Sciatic nerve (tissue), 2 donors: ENCODE measurements around the gene ST6GALNAC3. TPM values are rescaled to one million over a fixed set of nuclear protein-coding genes. Genes with fewer than 3 reads are reported as not detected.
A peak's percentile ranks its signal among the peaks of the same experiment; 100 is the strongest.
"Not testable (repeated sequence)": the region's sequence is repeated elsewhere in the genome, so short reads cannot be mapped to it uniquely, and the experiment has no call there.

Source experiments
- ATAC-seq: fragments of 200-7000 bp; cut with Tn5 transposase; one replicate; pipeline ENCODE4 v1.9.1; 2020; ENCODE audit warnings: mild to moderate bottlenecking, moderate library complexity
- DNase-seq: peaks from one replicate; pipeline ENCODE4 v3.0.0-alpha.2; 2020; ENCODE audit warnings: low spot score
- intact Hi-C: fragments of 100-400 bp; cut with DNase I; formaldehyde crosslinking; loops from one replicate; pipeline ENCODE4 v1.14.2; 2022
- total RNA-seq: library from RNA; stranded (reverse); fragmentation: NEBNext Ultra II Directional; extraction: Animal tissue kit (Norgen Biotek cat#: 25700); gene quantifications from one replicate; pipeline ENCODE4 v1.2.1, GENCODE V29; 2021
- donor health status: DM: no; HTN: no; CAD: no.
- donor health status: DM: no; HTN: no; CAD: no.

ST6GALNAC3 gene
- total RNA-seq, 1 donor from 2014 or later, result 12.3 TPM

- no peak for ATAC-seq
- intact Hi-C loops, result no loop called here
- DNase-seq, result no peak
These were observed 5.5 kb upstream of the ST6GALNAC3 start for GRCh38 chr1:76068953-76069561.

- intact Hi-C loops, result no loop called here
These were observed 4.0 kb upstream of the ST6GALNAC3 start for GRCh38 chr1:76070538-76070937.

GRCh38 chr1:76073481-76073880 lies 1.1 kb upstream of the ST6GALNAC3 start:
- intact Hi-C loops, result no loop called here
- ATAC-seq (peak; percentile 2), DNase-seq (no peak)

More at GRCh38 chr1:76070538-76070937, 4.0 kb upstream of the ST6GALNAC3 start:
- ATAC-seq, result no peak
- DNase-seq, result no peak

- ATAC-seq (no peak), DNase-seq (no peak)
- intact Hi-C loops, result no loop called here
These were observed 593 bp downstream of the ST6GALNAC3 start for GRCh38 chr1:76075188-76075489.

GRCh38 chr1:76075877-76076276 lies 1.3 kb downstream of the ST6GALNAC3 start:
- intact Hi-C loops, result no loop called here
- ATAC-seq, result peak; percentile 46
- no peak for DNase-seq

DNA sequence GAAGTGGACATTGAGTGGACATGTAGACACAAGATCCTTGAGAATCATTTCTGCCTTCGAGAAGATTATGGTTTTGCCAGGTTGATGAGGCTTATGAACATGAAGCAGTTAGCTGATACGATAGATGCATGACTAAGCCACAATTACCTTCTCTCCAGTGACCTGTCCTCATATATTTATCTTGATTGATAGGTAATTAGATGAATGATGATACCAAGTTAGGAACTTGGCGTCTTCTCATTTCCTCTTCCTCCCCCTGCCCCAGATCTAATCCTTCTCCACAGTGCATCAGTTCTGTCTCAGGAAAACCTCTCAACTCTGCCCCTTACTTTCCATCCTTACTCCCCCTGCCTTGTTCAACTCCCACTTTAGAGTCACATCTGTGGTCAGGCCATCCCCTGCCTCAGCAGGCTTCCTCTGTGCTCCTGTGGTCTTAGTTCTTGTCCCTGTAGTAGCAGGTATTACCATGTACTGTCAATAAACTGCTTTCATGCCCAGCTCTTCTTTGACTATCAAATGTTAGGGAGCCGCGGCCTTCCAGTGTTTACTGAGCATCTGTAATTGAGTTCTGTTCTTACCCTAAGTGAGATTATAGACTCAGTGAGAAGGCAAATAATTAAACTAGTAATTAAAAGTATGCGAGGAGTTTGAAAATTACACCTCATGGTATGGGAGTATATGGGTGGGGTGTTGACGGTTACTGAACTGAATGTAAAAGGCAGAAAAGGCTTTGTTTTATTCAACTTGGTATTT lies 5.1 kb downstream of the ST6GALNAC3 start:
- no peak for DNase-seq
- ATAC-seq, result no peak
- intact Hi-C loops, result no loop called here

DNA sequence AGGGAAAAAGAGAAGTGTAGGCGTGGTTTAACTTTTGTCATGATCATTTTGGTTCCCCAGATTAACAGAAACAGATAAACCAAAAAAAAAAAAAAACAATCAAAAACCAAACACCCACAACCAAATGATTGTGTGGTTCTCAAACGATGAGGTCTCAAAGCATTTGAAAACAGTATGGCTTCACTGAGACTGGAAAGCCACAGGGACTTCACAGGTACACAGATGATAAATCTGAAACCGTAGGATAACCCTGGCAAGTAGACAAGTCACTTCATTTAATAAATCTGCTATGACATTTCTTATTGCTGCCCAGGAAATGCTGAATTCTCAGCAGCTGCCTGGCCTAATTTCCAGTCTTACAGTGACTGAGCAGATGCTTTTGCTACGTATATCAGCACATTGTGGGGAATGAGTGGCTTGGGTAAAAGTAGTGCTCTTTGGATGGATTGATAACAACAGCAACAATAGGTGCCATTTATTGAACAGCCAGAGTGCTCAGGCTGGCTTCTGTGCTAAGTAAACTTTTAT lies 6.1 kb downstream of the ST6GALNAC3 start:
- DNase-seq (no peak), ATAC-seq (no peak)
- intact Hi-C loops, result no loop called here

- DNase-seq, result no peak
- ATAC-seq, result no peak
- intact Hi-C loops, result no loop called here
These were observed 7.5 kb downstream of the ST6GALNAC3 start for GRCh38 chr1:76082062-76082461.

DNA sequence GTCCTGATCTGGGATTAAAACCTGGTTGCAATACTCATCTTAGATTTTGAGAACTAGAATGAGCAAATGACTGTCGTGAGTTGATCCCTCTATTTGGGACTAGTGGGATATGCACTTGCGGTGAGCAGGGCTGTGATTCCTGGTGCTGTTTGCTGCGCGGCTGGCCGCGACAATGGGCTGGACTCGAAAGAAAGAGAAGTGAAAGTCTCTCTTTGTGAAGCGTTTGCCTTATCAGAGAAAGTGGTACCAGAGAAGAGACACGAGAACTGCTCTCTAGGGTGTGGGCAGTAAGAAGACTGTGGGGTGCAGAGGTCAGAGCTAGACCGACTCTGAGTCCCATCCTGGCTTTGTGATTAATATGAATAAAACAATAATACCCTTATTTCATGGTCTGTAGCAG lies 8.6 kb downstream of the ST6GALNAC3 start:
- no peak for ATAC-seq
- no peak for DNase-seq
- intact Hi-C loops, result no loop called here

- intact Hi-C loops, result no loop called here
- ATAC-seq, result no peak
- no peak for DNase-seq
These were observed 9.6 kb downstream of the ST6GALNAC3 start for GRCh38 chr1:76084029-76084627.

- ATAC-seq, result no peak
- intact Hi-C loops, result no loop called here
These were observed 10.1 kb downstream of the ST6GALNAC3 start for GRCh38 chr1:76084685-76085084.

GRCh38 chr1:76086109-76086508 lies 11.6 kb downstream of the ST6GALNAC3 start:
- ATAC-seq (no peak), DNase-seq (no peak)
- intact Hi-C loops, result no loop called here

More at GRCh38 chr1:76084685-76085084, 10.1 kb downstream of the ST6GALNAC3 start:
- DNase-seq, result no peak

- intact Hi-C loops, result no loop called here
- no peak for ATAC-seq
- no peak for DNase-seq
These were observed 12.1 kb downstream of the ST6GALNAC3 start for GRCh38 chr1:76086597-76086996.

- ATAC-seq, result no peak
- intact Hi-C loops, result no loop called here
- DNase-seq, result no peak
These were observed 16.0 kb downstream of the ST6GALNAC3 start for GRCh38 chr1:76090283-76091203.

GRCh38 chr1:76092812-76093211 lies 18.3 kb downstream of the ST6GALNAC3 start:
- DNase-seq (no peak), ATAC-seq (no peak)
- intact Hi-C loops, result no loop called here

DNA sequence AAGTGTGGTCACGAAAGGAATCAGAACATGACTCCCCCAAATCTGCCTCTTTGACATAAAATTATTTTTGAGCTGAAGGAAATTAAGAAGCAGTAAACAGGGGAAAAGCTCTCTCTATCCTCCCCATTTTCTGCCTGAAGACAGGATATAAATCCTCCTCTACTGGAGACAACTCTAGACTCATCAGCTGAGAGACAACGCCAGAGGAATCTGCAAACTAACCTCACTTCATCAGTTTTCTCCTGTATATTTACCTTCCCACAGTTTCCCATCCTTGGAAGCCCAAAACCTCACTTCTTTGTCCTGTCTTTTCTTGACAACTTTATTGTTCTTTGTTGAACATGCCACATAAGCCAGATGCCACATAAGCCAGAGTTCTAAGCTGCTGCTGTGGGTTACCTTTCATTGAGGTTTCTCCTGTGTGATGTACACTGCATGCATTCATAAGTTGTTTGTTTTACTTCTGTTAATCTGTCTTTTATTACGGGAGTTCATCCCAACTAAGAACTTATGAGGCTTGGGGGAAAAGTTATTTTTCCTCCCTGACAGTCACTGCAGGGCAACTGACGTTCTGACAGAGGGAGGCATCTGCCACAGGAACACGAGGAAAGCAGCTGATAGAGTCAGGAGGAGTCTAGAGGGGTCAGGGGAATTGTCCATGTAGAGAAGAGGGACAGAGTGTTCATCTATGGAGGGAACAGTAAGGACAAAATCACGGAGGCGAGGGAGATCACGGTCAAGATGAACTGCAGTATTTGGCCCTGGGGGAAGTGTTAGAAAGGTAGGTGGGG lies 19.2 kb downstream of the ST6GALNAC3 start:
- ATAC-seq (no peak), DNase-seq (no peak)
- intact Hi-C loops, result no loop called here

GRCh38 chr1:76095802-76096201 lies 21.3 kb downstream of the ST6GALNAC3 start:
- intact Hi-C loops, result no loop called here
- DNase-seq, result no peak
- no peak for ATAC-seq

- DNase-seq, ATAC-seq, intact Hi-C loops: not testable (repeated sequence)
These were observed 22.5 kb downstream of the ST6GALNAC3 start for GRCh38 chr1:76097064-76097463.
